ENCODE measurements around the gene MACC1. TPM values are rescaled to one million over a fixed set of nuclear protein-coding genes. Genes with fewer than 3 reads are reported as not detected.

MACC1 gene
- total and polyA plus RNA-seq, 9 of the 15 experiments (the other 6 are each of a cell fraction or from before 2014, with no cell fraction given): 5.9 to 30.2 (median 10.4) TPM

- TF ChIP-seq MEF2D (tag; conservative IDR thresholded peaks at IDR 0.05; ENCODE audit: low read depth): no peak
- no peak for TF ChIP-seq ATF1 (CRISPR knock-in tag; IDR thresholded peaks at IDR 0.05)
- no peak for TF ChIP-seq ATF1 (tag; IDR thresholded peaks at IDR 0.05)
- TF ChIP-seq SIX5 (IDR thresholded peaks at IDR 0.05; ENCODE audit: borderline replicate concordance in 1 of 2, insufficient read depth in 1 of 2, low read depth in 1 of 2, low read length in 2 of 2): no peak
- TF ChIP-seq GTF2A2 (tag; IDR thresholded peaks at IDR 0.05): no peak
- TF ChIP-seq ZNF395 (CRISPR knock-in tag; IDR thresholded peaks at IDR 0.05): no peak
- TF ChIP-seq BMI1 (IDR thresholded peaks at IDR 0.05; ENCODE audit: low read length): no peak
- TF ChIP-seq ZNF398 (CRISPR knock-in tag; IDR thresholded peaks at IDR 0.05): no peak
- TF ChIP-seq PRPF4 (IDR thresholded peaks at IDR 0.05; ENCODE audit: insufficient read depth, low read depth, low read length, poor library complexity, severe bottlenecking): no peak
- TF ChIP-seq ZNF644 (tag; IDR thresholded peaks at IDR 0.05; ENCODE audit: low read depth): no peak
- no peak for TF ChIP-seq TEAD4 (IDR thresholded peaks at IDR 0.05; ENCODE audit: low read length)
- TF ChIP-seq TEAD4 (CRISPR knock-in tag; IDR thresholded peaks at IDR 0.05; ENCODE audit: borderline replicate concordance): no peak
These were observed 100.3 kb downstream of the MACC1 start (continued) for GRCh38 chr7:20116869-20117268.
